Stomach (tissue), 4 donors: ENCODE measurements around the gene CNIH4.

Experiments used
- EP300 ChIP-seq: sonication (generic); formaldehyde crosslinking; IDR thresholded peaks from one replicate; pipeline ENCODE4 v1.6.1; 2017; ENCODE audit warnings: antibody characterized with exemption
- POLR2A ChIP-seq, 4 donors: fragments of 450-650 bp; IDR thresholded peaks; one replicate each; pipeline ENCODE4 v1.6.1; 2016; ENCODE audit warnings: antibody characterized with exemption in 4 of 4, control low read depth in 2 of 4, mild to moderate bottlenecking in 1 of 4, moderate library complexity in 1 of 4
- POLR2AphosphoS5 ChIP-seq, 3 donors: sonication (generic); formaldehyde crosslinking; IDR thresholded peaks; one replicate each; pipeline ENCODE4 v1.6.1; 2016; ENCODE audit warnings: antibody characterized with exemption in 3 of 3
- TF ChIP-seq, protein P1 (sequence below), 7 experiments: fragments of 450-650 bp in 4 of 7; fragments of 200-600 bp in 3 of 7; sonication (generic) in 3 of 7; IDR thresholded peaks; one replicate each; pipeline ENCODE4 v1.5.1; 2016 to 2019; ENCODE audit warnings: antibody characterized with exemption in 7 of 7, control low read depth in 2 of 7, mild to moderate bottlenecking in 1 of 7

DNA sequence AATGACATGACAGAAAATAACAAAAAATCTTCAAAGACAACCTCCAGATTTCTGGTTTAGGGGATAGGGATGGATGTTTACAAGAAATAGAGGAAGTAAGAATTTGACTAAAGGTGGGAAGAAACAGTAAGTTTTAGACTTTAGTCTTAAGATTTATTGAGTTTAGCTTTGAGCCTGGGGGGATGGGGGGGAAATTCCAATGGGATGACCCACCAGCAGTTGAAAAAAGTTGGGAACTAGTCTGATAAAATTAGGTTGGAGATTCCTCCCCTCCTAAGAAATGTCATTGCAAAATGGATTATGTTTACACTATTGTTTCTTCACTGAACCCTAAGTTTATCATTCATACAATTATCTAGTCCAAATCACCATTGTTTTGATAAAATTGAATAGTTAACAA is 49.5 kb downstream of the CNIH4 start:
- TF ChIP-seq, protein P1, sequence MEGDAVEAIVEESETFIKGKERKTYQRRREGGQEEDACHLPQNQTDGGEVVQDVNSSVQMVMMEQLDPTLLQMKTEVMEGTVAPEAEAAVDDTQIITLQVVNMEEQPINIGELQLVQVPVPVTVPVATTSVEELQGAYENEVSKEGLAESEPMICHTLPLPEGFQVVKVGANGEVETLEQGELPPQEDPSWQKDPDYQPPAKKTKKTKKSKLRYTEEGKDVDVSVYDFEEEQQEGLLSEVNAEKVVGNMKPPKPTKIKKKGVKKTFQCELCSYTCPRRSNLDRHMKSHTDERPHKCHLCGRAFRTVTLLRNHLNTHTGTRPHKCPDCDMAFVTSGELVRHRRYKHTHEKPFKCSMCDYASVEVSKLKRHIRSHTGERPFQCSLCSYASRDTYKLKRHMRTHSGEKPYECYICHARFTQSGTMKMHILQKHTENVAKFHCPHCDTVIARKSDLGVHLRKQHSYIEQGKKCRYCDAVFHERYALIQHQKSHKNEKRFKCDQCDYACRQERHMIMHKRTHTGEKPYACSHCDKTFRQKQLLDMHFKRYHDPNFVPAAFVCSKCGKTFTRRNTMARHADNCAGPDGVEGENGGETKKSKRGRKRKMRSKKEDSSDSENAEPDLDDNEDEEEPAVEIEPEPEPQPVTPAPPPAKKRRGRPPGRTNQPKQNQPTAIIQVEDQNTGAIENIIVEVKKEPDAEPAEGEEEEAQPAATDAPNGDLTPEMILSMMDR (IDR thresholded peaks at IDR 0.05): no peak
- TF ChIP-seq POLR2A (IDR thresholded peaks at IDR 0.05) (no peak), EP300 (no peak), POLR2AphosphoS5 (IDR thresholded peaks at IDR 0.05) (no peak)
